ENCODE results near the gene GPHN.

GPHN gene

DNA sequence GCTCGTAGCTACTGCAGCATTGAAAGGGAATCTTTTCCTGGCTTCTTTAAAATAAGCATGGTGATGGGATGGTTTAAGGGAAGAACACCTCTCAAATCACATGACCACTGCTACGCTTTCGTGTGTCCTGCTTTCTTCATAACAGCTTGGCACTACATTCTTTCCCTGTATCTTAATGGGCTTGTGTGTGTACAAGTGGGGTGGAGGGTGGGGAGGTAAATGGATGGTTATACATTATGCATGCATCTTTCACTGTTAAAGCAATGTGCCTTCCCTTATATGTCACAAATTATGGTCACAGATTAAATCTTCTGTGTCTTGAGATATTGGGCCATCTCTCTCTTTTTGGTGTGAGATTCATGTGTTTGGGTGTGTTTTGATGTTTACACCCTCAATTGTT lies 511.8 kb downstream of the GPHN start:
- Histone ChIP-seq H3K27me3 (no peaks in the 10 kb centered on the region), H3K4me1 (ENCODE audit: control insufficient read depth in 1 of 2, insufficient read depth in 1 of 2, low read depth in 1 of 2, low read length in 1 of 2) (no peaks in the 10 kb centered on the region), H3K36me3 (no peaks in the 10 kb centered on the region), H3K4me3 (ENCODE audit: low read depth in 1 of 2, low read length in 1 of 2) (no peak overlapping the region), H3K9me3 (no peaks in the 10 kb centered on the region), H3K27ac (no peak overlapping the region)
- no peak for TF ChIP-seq CTCF (IDR thresholded peaks at IDR 0.05)

DNA sequence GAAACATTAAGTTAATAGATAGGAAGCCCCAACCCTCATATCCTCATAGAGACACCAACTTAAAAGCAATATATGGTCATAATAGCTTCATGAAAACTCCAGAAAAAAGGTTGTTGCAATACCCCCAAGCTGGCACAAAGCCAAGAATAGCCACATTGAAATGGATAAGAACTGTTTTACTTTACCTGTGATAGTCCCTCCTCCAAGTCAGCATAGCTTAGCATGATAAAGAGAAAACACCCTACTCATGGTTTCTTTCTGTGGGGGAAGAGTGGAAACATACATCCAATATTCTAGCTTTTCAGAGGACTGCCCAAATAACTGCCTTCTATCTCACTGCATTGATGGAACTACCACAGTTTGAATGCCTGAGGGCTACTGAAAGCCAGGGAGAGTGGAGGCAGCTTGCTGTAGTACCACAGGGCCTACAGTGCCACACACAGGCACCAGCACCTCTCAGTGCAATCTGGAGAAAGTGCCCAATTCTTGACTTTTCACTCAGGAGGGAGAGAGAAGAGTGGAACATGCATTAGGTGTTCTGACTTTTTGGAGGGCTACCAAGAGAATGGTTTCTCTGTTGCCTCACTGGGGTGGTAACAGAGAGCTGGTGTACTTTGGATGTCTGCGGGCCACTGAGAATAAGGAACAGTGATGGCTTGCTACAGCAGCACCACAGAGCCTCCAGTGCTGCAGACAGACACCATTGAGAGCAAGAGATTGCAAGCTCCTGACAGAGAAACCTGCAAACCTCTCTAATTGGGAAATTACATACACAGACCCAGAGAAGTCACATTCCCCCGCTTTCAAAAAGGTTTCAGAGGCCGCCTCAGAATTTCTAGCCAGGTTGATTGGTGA lies 524.2 kb downstream of the GPHN start:
- H3K27ac ChIP-seq, result no peak overlapping the region
- H3K36me3 ChIP-seq, result no peaks in the 10 kb centered on the region
- no peak overlapping the region for H3K4me3 ChIP-seq (ENCODE audit: low read depth in 1 of 2, low read length in 1 of 2)
- no peaks in the 10 kb centered on the region for H3K9me3 ChIP-seq
- no peaks in the 10 kb centered on the region for H3K4me1 ChIP-seq (ENCODE audit: control insufficient read depth in 1 of 2, insufficient read depth in 1 of 2, low read depth in 1 of 2, low read length in 1 of 2)
- H3K27me3 ChIP-seq, result no peaks in the 10 kb centered on the region
- no peak for TF ChIP-seq CTCF (IDR thresholded peaks at IDR 0.05)

- Histone ChIP-seq H3K36me3 (no peaks in the 10 kb centered on the region), H3K27ac (no peak overlapping the region), H3K9me3 (no peaks in the 10 kb centered on the region), H3K4me3 (ENCODE audit: low read depth in 1 of 2, low read length in 1 of 2) (no peak overlapping the region), H3K27me3 (no peaks in the 10 kb centered on the region), H3K4me1 (ENCODE audit: control insufficient read depth in 1 of 2, insufficient read depth in 1 of 2, low read depth in 1 of 2, low read length in 1 of 2) (peaks cover 0 to 2% of the 10 kb centered on the region in 2 experiments)
- no peak for TF ChIP-seq CTCF (IDR thresholded peaks at IDR 0.05)
These were observed 537.5 kb downstream of the GPHN start for GRCh38 chr14:67045440-67045839.

DNA sequence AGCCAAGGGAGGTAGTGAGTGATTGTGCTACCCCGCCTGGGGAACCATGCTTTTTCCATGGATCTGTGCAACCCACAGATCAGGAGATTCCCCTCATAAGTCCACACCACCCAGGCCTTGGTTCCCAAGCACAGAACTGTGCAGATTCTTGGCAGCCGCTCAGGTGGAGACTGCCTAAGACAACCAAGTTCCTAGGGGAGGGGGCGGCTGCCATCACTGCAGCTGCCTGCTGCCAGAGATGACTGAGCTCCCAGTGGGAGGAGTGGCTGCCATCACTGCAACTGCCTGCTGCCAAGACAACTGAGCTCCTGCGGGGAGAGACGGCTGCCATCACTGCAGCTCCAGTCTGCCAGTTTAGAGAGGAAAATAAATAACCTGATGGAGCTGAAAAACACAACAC lies 542.9 kb downstream of the GPHN start:
- Histone ChIP-seq H3K9me3 (no peaks in the 10 kb centered on the region), H3K4me3 (ENCODE audit: low read depth in 1 of 2, low read length in 1 of 2) (no peak overlapping the region), H3K36me3 (no peaks in the 10 kb centered on the region), H3K4me1 (ENCODE audit: control insufficient read depth in 1 of 2, insufficient read depth in 1 of 2, low read depth in 1 of 2, low read length in 1 of 2) (no peaks in the 10 kb centered on the region), H3K27ac (no peak overlapping the region), H3K27me3 (no peaks in the 10 kb centered on the region)
- no peak for TF ChIP-seq CTCF (IDR thresholded peaks at IDR 0.05)

- H3K27ac ChIP-seq, result no peak overlapping the region
- no peak for TF ChIP-seq CTCF (IDR thresholded peaks at IDR 0.05)
- no peaks in the 10 kb centered on the region for H3K4me1 ChIP-seq (ENCODE audit: control insufficient read depth in 1 of 2, insufficient read depth in 1 of 2, low read depth in 1 of 2, low read length in 1 of 2)
- H3K27me3 ChIP-seq, result no peaks in the 10 kb centered on the region
- H3K9me3 ChIP-seq, result peaks cover 3% of the 10 kb centered on the region
- H3K4me3 ChIP-seq (ENCODE audit: low read depth in 1 of 2, low read length in 1 of 2), result no peak overlapping the region
- no peaks in the 10 kb centered on the region for H3K36me3 ChIP-seq
These were observed 548.7 kb downstream of the GPHN start for GRCh38 chr14:67056684-67057083.
